ENCODE data around the gene HOXD3. TPM values are rescaled to one million over a fixed set of nuclear protein-coding genes. Genes with fewer than 3 reads are reported as not detected.

HOXD3 gene
- total RNA-seq, 2 experiments from 2014 or later: not detected

GRCh38 chr2:176154576-176155252, 2.4 kb upstream of the HOXD3 start:
- H4K20me1 ChIP-seq (ENCODE audit: insufficient read depth, low read length): no peaks in the 10 kb centered on the region
- no peaks in the 10 kb centered on the region for H3K9me3 ChIP-seq (ENCODE audit: low read length)
- ChIA-PET CTCF (ENCODE audit: unreplicated experiment) (no interaction called here), POLR2A (interaction anchor here (1.3 kb wide), 1 partner anchor 10 kb away, joined by 3 read pairs; no protein-coding TSS in a partner anchor)
- intact Hi-C loops (cut with micrococcal nuclease; ENCODE audit: unreplicated experiment): no loop called here
- DNase-seq (ENCODE audit: low spot score): no peak
- no TSS peak for BruUV-seq (replicated peaks)
- no peak overlapping the region for H3K4me2 ChIP-seq (ENCODE audit: low read length)
- no peaks in the 10 kb centered on the region for H3K4me1 ChIP-seq (ENCODE audit: insufficient read depth, low read length, poor library complexity, severe bottlenecking)
- no peak overlapping the region for H3K4me3 ChIP-seq (ENCODE audit: low read depth, low read length, poor library complexity, severe bottlenecking)
- H3K79me2 ChIP-seq (ENCODE audit: insufficient read depth, low read depth, low read length): no peaks in the 10 kb centered on the region
- no peaks in the 10 kb centered on the region for H3K36me3 ChIP-seq (ENCODE audit: insufficient read depth, low read length)
- H2AFZ ChIP-seq (ENCODE audit: low read length): no peak overlapping the region
- H3K27ac ChIP-seq (ENCODE audit: low read depth, low read length, poor library complexity, severe bottlenecking): no peak overlapping the region
- no peak for TF ChIP-seq CTCF (conservative IDR thresholded peaks at IDR 0.05; ENCODE audit: low read length)
- H3K9me2 ChIP-seq (ENCODE audit: insufficient read depth, low read length): no peaks in the 10 kb centered on the region

GRCh38 chr2:176155356-176156044, 1.6 kb upstream of the HOXD3 start:
- H4K20me1 ChIP-seq (ENCODE audit: insufficient read depth, low read length): no peaks in the 10 kb centered on the region
- no peaks in the 10 kb centered on the region for H3K4me1 ChIP-seq (ENCODE audit: insufficient read depth, low read length, poor library complexity, severe bottlenecking)
- no peak for DNase-seq (ENCODE audit: low spot score)
- CTCF ChIA-PET (ENCODE audit: unreplicated experiment): no interaction called here
- H3K9me2 ChIP-seq (ENCODE audit: insufficient read depth, low read length): no peaks in the 10 kb centered on the region
- no peaks in the 10 kb centered on the region for H3K9me3 ChIP-seq (ENCODE audit: low read length)
- no peak overlapping the region for H3K27ac ChIP-seq (ENCODE audit: low read depth, low read length, poor library complexity, severe bottlenecking)
- BruUV-seq (replicated peaks): no TSS peak
- H3K79me2 ChIP-seq (ENCODE audit: insufficient read depth, low read depth, low read length): no peaks in the 10 kb centered on the region
- POLR2A ChIA-PET: interaction anchor here (1.3 kb wide), 1 partner anchor 11 kb away, joined by 3 read pairs; no protein-coding TSS in a partner anchor
- intact Hi-C loops (cut with micrococcal nuclease; ENCODE audit: unreplicated experiment): no loop called here
- no peak overlapping the region for H2AFZ ChIP-seq (ENCODE audit: low read length)
- H3K36me3 ChIP-seq (ENCODE audit: insufficient read depth, low read length): no peaks in the 10 kb centered on the region
- H3K4me2 ChIP-seq (ENCODE audit: low read length): no peak overlapping the region
- no peak overlapping the region for H3K4me3 ChIP-seq (ENCODE audit: low read depth, low read length, poor library complexity, severe bottlenecking)
- TF ChIP-seq CTCF (conservative IDR thresholded peaks at IDR 0.05; ENCODE audit: low read length) (no peak), EZH2phosphoT487 (IDR thresholded peaks at IDR 0.05; ENCODE audit: borderline replicate concordance, low read depth, low read length) (no peak)

- Histone ChIP-seq H3K4me3 (ENCODE audit: low read depth, low read length, poor library complexity, severe bottlenecking) (no peak overlapping the region), H3K9me2 (ENCODE audit: insufficient read depth, low read length) (no peaks in the 10 kb centered on the region), H3K4me1 (ENCODE audit: insufficient read depth, low read length, poor library complexity, severe bottlenecking) (no peaks in the 10 kb centered on the region), H4K20me1 (ENCODE audit: insufficient read depth, low read length) (no peaks in the 10 kb centered on the region), H3K27ac (ENCODE audit: low read depth, low read length, poor library complexity, severe bottlenecking) (no peak overlapping the region), H3K79me2 (ENCODE audit: insufficient read depth, low read depth, low read length) (no peaks in the 10 kb centered on the region), H3K4me2 (ENCODE audit: low read length) (no peak overlapping the region), H3K36me3 (ENCODE audit: insufficient read depth, low read length) (no peaks in the 10 kb centered on the region), H3K9me3 (ENCODE audit: low read length) (no peaks in the 10 kb centered on the region), H2AFZ (ENCODE audit: low read length) (no peak overlapping the region)
- ChIA-PET CTCF (ENCODE audit: unreplicated experiment) (no interaction called here), POLR2A (no interaction called here)
- BruUV-seq (replicated peaks): no TSS peak
- DNase-seq (ENCODE audit: low spot score): no peak
- intact Hi-C loops (cut with micrococcal nuclease; ENCODE audit: unreplicated experiment): no loop called here
- TF ChIP-seq EZH2phosphoT487 (IDR thresholded peaks at IDR 0.05; ENCODE audit: borderline replicate concordance, low read depth, low read length) (no peak), CTCF (conservative IDR thresholded peaks at IDR 0.05; ENCODE audit: low read length) (no peak)
Measured at GRCh38 chr2:176156301-176156806, 753 bp upstream of the HOXD3 start.

All from OCI-LY7 (cell line).